ENCODE data around the gene TDP1.

DNA sequence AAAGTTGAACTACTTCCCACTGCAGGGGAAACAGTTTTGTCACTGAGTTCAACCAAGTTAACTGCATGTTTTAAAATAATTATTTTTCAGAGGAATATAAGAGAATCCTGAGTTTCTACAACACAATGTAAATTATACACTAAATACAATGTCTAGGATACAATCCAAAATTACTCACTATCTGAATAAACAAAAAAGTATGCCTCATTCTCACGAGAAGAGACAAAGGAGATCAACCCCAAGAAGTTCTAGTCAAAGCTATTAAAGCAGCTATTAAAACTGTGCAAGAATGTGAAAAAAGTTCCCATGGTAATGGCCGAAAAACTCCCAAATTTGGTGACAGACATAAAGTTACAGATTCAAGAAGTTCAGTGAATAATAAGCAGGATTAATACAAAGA, 97.3 kb downstream of the TDP1 start:
- TF ChIP-seq, protein P1, sequence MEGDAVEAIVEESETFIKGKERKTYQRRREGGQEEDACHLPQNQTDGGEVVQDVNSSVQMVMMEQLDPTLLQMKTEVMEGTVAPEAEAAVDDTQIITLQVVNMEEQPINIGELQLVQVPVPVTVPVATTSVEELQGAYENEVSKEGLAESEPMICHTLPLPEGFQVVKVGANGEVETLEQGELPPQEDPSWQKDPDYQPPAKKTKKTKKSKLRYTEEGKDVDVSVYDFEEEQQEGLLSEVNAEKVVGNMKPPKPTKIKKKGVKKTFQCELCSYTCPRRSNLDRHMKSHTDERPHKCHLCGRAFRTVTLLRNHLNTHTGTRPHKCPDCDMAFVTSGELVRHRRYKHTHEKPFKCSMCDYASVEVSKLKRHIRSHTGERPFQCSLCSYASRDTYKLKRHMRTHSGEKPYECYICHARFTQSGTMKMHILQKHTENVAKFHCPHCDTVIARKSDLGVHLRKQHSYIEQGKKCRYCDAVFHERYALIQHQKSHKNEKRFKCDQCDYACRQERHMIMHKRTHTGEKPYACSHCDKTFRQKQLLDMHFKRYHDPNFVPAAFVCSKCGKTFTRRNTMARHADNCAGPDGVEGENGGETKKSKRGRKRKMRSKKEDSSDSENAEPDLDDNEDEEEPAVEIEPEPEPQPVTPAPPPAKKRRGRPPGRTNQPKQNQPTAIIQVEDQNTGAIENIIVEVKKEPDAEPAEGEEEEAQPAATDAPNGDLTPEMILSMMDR (IDR thresholded peaks at IDR 0.05), result no peak
- no peak for TF ChIP-seq POLR2A (IDR thresholded peaks at IDR 0.05)
